ENCODE results near the gene PRG2.

DNA sequence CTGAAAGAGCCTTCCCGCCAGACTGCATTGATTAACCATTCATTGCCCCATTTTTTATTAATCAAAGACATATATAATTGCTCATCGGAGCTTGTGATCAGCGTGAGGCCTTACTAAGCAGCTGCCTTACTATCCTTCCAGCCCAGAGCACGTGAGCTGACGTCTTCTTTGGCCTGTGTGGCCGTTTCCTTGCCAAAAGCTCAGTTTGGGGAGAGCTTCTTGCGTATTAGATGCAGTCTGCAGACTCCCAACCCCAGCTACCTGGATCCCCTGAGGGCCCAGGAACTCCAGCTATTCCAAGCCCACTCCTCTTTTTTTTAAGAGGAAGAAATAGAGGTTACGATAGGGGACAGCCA, 37.3 kb upstream of the PRG2 start:
- TF ChIP-seq CTCF (IDR thresholded peaks at IDR 0.05; ENCODE audit: poor library complexity): no peak
- no peak for TF ChIP-seq EZH2 (IDR thresholded peaks at IDR 0.05; ENCODE audit: borderline replicate concordance)
